Vagina (tissue), 2 donors: ENCODE data around the gene TMEM131L. TPM values are rescaled to one million over a fixed set of nuclear protein-coding genes. Genes with fewer than 3 reads are reported as not detected.

Source experiments
- DNase-seq, 2 donors: peaks; one replicate each; pipeline ENCODE4 v3.0.0-alpha.2; 2017; ENCODE audit errors: extremely low spot score in 2 of 2
- H3K27ac ChIP-seq: fragments of 200-600 bp; sonication (generic); one replicate; pipeline ENCODE4 v1.5.1; 2019
- H3K27me3 ChIP-seq: fragments of 200-600 bp; sonication (generic); one replicate; pipeline ENCODE4 v1.5.1; 2019
- H3K36me3 ChIP-seq, 2 donors: fragments of 200-600 bp; sonication (generic); one replicate each; pipeline ENCODE4 v1.5.1; 2017 to 2019
- H3K4me1 ChIP-seq: fragments of 200-600 bp; sonication (generic); one replicate; pipeline ENCODE4 v1.5.1; 2019
- H3K4me3 ChIP-seq, 2 donors: fragments of 200-600 bp; sonication (generic); 1 replicate in 1 of 2; 2 replicates in 1 of 2; pipeline ENCODE4 v1.5.1; 2016 to 2019
- H3K9me3 ChIP-seq: fragments of 200-600 bp; sonication (generic); one replicate; pipeline ENCODE4 v1.5.1; 2019
- POLR2A ChIP-seq, 2 donors: fragments of 450-650 bp; IDR thresholded peaks; one replicate each; pipeline ENCODE4 v1.6.1; 2017; ENCODE audit warnings: antibody characterized with exemption in 2 of 2, mild to moderate bottlenecking in 2 of 2, moderate library complexity in 2 of 2
- POLR2AphosphoS5 ChIP-seq, 2 donors: sonication (generic); formaldehyde crosslinking; IDR thresholded peaks; one replicate each; pipeline ENCODE4 v1.9.0; 2017; ENCODE audit warnings: antibody characterized with exemption in 2 of 2, mild to moderate bottlenecking in 2 of 2, low read depth in 1 of 2; ENCODE audit not compliant: insufficient read depth in 1 of 2
- intact Hi-C: fragments of 100-400 bp; cut with DNase I; formaldehyde crosslinking; loops from one replicate; pipeline ENCODE4 v1.15.1; 2023
- total RNA-seq: library from RNA; depleted of rRNA; stranded (reverse); fragments of >200 nt; gene quantifications from one replicate; pipeline ENCODE4 v1.2.3, GENCODE V29; 2016
- TF ChIP-seq, protein P1 (sequence below), 3 experiments: fragments of 450-650 bp in 2 of 3; fragments of 200-600 bp in 1 of 3; sonication (generic) in 1 of 3; IDR thresholded peaks; one replicate each; pipeline ENCODE4 v1.5.1; 2017 to 2019; ENCODE audit warnings: antibody characterized with exemption in 3 of 3, mild to moderate bottlenecking in 2 of 3, moderate library complexity in 2 of 3

The TMEM131L gene
- total RNA-seq, 1 donor from 2014 or later = 17.7 TPM

DNA sequence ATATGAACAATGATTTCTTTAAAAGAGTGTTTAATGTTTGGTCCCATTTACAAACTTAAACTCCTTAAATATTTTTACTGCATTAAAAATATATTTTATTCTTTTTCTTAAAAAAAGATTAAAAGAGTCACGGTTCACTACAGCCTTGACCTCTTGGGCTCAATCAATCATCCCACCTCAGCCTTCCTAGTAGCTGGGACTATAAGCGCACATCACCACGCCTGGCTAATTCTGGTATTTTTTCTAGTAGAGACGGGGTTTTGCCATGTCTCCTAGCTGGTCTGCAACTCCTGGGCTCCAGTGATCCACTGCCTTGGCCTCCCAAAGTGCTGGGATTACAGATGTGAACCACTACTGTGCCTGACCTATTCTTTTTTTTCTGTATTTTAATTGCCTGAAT lies 113.2 kb downstream of the TMEM131L start:
- H3K4me3 ChIP-seq = no peak overlapping the region
- H3K27ac ChIP-seq = no peak overlapping the region
- no peaks in the 10 kb centered on the region for H3K27me3 ChIP-seq
- intact Hi-C loops = loop anchor here (5.0 kb wide), 1 partner anchor 437 kb away; no protein-coding TSS in a partner anchor
- no peak for TF ChIP-seq POLR2A (IDR thresholded peaks at IDR 0.05)
- TF ChIP-seq, protein P1, sequence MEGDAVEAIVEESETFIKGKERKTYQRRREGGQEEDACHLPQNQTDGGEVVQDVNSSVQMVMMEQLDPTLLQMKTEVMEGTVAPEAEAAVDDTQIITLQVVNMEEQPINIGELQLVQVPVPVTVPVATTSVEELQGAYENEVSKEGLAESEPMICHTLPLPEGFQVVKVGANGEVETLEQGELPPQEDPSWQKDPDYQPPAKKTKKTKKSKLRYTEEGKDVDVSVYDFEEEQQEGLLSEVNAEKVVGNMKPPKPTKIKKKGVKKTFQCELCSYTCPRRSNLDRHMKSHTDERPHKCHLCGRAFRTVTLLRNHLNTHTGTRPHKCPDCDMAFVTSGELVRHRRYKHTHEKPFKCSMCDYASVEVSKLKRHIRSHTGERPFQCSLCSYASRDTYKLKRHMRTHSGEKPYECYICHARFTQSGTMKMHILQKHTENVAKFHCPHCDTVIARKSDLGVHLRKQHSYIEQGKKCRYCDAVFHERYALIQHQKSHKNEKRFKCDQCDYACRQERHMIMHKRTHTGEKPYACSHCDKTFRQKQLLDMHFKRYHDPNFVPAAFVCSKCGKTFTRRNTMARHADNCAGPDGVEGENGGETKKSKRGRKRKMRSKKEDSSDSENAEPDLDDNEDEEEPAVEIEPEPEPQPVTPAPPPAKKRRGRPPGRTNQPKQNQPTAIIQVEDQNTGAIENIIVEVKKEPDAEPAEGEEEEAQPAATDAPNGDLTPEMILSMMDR (IDR thresholded peaks at IDR 0.05) = no peak
- TF ChIP-seq POLR2AphosphoS5 (IDR thresholded peaks at IDR 0.05; ENCODE audit: insufficient read depth in 1 of 2, low read depth in 1 of 2) = no peak
- H3K36me3 ChIP-seq = peaks cover 0 to under 1% of the 10 kb centered on the region in 2 donors
- DNase-seq = no peak
- H3K9me3 ChIP-seq = no peaks in the 10 kb centered on the region
- H3K4me1 ChIP-seq = no peaks in the 10 kb centered on the region

DNA sequence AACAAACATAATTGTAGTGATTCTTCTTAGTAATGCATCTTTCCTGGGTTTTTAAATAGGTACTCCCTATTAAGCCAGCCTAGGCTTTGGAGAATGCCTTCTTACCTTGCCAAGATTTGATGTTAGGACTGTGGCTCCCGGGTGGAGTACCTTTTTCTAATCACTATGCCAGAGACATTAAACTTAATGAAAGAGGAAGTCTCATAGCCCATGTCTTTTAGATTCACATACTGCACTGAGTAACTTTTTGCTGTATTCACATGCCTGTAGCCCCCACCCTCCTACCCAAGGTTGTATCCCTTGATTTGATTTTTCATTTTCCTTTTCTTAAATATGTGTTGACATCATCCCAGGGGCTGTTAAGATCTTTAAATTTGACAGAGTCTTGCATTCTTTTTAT lies 113.7 kb downstream of the TMEM131L start:
- intact Hi-C loops = loop anchor here (5.0 kb wide), 1 partner anchor 438 kb away; no protein-coding TSS in a partner anchor

DNA sequence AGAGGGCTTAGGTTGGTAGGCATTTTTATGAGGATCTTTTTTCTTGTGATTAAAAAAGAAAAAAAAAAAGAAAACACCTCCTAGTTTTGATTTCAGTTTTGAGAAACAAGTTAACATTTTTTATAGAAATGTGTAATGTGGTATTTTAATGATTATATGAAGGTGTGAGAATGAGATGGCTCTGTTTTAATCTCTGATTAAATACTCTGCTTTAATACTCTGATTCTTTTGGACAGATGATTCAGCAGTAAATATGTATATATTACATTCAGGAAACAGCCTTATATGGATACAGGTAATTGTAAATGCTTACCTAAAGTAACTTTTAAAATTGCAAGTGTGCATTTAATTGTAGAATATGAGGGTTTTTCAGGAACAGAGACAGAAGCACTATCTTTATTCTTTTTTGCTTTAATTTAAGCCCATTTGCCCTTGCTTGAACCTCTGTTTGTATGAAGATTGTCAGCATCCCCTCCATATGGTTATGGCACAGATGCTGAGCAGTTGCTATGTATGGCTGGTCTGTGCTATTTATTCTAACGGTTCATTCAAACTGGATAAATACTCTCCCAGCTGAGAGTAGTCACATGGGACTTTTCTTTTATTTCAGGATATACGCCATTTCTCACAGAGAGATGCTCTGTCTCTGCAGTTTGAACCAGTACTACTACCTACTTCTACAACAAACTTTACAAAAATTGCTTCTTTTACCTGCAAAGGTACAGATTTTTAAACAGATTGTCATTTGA lies 117.0 kb downstream of the TMEM131L start:
- Histone ChIP-seq H3K4me3 (no peak overlapping the region), H3K4me1 (no peaks in the 10 kb centered on the region), H3K27ac (no peak overlapping the region), H3K9me3 (no peaks in the 10 kb centered on the region), H3K27me3 (no peaks in the 10 kb centered on the region), H3K36me3 (peaks cover 0 to 13% of the 10 kb centered on the region in 2 donors)
- TF ChIP-seq POLR2A (IDR thresholded peaks at IDR 0.05) = no peak
- no peak for DNase-seq
- intact Hi-C loops = no loop called here

More for the DNA sequence above, 113.7 kb downstream of the TMEM131L start:
- DNase-seq = no peak
- TF ChIP-seq POLR2A (IDR thresholded peaks at IDR 0.05) = no peak
- TF ChIP-seq POLR2AphosphoS5 (IDR thresholded peaks at IDR 0.05; ENCODE audit: insufficient read depth in 1 of 2, low read depth in 1 of 2) = no peak
- TF ChIP-seq, protein P1 (IDR thresholded peaks at IDR 0.05) = no peak
- no peaks in the 10 kb centered on the region for H3K9me3 ChIP-seq
- no peak overlapping the region for H3K27ac ChIP-seq
- no peak overlapping the region for H3K4me3 ChIP-seq
- H3K27me3 ChIP-seq = no peaks in the 10 kb centered on the region
- H3K36me3 ChIP-seq = peaks cover 0 to 5% of the 10 kb centered on the region in 2 donors
- H3K4me1 ChIP-seq = no peaks in the 10 kb centered on the region

DNA sequence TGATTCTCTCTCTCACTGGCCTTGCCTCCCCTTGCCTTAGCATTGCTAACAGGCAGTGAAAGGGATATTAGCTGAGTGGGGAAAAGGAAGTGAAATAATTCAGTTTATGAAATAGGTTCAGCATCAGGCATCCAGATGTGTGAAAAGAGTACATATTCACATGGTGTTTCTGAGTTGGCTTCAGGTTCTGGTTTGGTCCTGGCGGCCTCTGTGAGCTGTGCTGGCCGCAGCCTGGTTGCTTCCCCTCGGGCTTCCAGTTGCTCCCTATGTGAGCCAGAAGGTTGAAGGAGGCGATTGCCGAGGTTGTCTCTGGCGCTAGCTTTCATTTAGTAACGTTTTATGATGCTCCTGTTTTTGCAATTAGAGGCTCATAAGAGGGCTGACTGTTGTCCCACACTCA lies 118.9 kb downstream of the TMEM131L start:
- H3K4me3 ChIP-seq = no peak overlapping the region
- no peaks in the 10 kb centered on the region for H3K9me3 ChIP-seq
- TF ChIP-seq POLR2AphosphoS5 (IDR thresholded peaks at IDR 0.05; ENCODE audit: insufficient read depth in 1 of 2, low read depth in 1 of 2) (no peak), POLR2A (IDR thresholded peaks at IDR 0.05) (no peak)
- TF ChIP-seq, protein P1 (IDR thresholded peaks at IDR 0.05) = no peak
- intact Hi-C loops = no loop called here
- H3K27me3 ChIP-seq = no peaks in the 10 kb centered on the region
- H3K27ac ChIP-seq = peak overlapping the region; percentile 25
- H3K4me1 ChIP-seq = no peaks in the 10 kb centered on the region
- peaks cover 0 to 13% of the 10 kb centered on the region in 2 donors for H3K36me3 ChIP-seq
- no peak for DNase-seq

DNA sequence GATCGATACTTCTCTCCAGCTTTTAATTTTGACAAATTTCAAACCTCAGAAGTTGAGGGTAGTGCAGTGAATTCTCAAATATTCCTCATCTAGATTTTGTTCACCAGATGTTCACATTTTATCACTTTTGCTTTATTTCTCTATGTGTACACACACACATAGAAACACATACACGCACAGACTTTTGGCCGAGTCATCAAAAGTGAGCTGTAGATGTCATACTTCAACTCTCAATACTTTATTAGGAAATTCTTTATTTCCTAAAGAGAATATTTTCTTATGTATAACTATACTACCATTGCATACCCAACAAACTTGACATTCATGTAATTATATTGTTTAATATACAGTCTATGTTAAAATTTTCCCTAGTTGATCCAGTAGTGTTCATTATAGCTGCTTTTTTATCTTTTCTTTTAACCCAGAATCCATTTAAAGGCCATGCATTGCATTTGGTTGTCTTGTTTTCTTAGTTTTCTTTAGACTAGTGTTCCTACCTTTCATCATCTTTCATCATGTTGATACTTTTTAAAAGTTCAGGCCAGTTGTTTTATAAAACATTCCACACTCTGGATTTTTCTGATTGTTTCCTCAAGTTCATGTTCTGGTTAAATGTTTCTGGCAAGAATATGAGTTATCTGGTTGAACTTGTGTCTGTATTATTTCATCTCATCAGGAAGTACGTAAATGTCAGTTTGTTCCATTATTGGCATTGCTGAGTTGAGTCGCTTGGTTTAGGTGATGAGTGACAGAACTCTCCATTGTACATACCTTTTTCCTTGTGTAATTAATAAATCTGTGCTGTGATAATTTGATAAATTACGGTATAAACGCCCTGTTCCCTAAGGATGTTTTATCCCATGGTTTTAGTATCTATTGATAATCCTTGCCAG lies 123.8 kb downstream of the TMEM131L start:
- Histone ChIP-seq H3K4me1 (peaks cover 11% of the 10 kb centered on the region), H3K27me3 (no peaks in the 10 kb centered on the region), H3K4me3 (no peak overlapping the region), H3K27ac (no peak overlapping the region), H3K9me3 (no peaks in the 10 kb centered on the region), H3K36me3 (peaks cover 0 to 16% of the 10 kb centered on the region in 2 donors)
- intact Hi-C loops = no loop called here
- DNase-seq = no peak
- TF ChIP-seq POLR2A (IDR thresholded peaks at IDR 0.05) = no peak
- TF ChIP-seq, protein P1 (IDR thresholded peaks at IDR 0.05) = no peak
- no peak for TF ChIP-seq POLR2AphosphoS5 (IDR thresholded peaks at IDR 0.05; ENCODE audit: insufficient read depth in 1 of 2, low read depth in 1 of 2)
